HG02970 (cell line): ENCODE measurements around the gene PPID.
"Not testable (repeated sequence)": the region's sequence is repeated elsewhere in the genome, so short reads cannot be mapped to it uniquely, and the experiment has no call there.

Experiments
- ATAC-seq: cut with Tn5 transposase; IDR thresholded peaks from one replicate; pipeline ENCODE4 v1.9.1; 2021; ENCODE audit warnings: mild to moderate bottlenecking, moderate library complexity, moderate number of reproducible peaks; ENCODE audit not compliant: unreplicated experiment, low FRiP score

The PPID gene

GRCh38 chr4:158670975-158671664 is 52.1 kb downstream of the PPID start:
- peak; percentile 18 for ATAC-seq

- no peak for ATAC-seq
Measured at GRCh38 chr4:158669310-158669709, 53.9 kb downstream of the PPID start.

- no peak for ATAC-seq
Measured at GRCh38 chr4:158667651-158668198, 55.5 kb downstream of the PPID start.

- no peak for ATAC-seq
Measured at GRCh38 chr4:158666892-158667291, 56.3 kb downstream of the PPID start.

GRCh38 chr4:158664806-158665205 is 58.4 kb downstream of the PPID start:
- ATAC-seq: no peak

GRCh38 chr4:158663707-158664625 is 59.2 kb downstream of the PPID start:
- not testable (repeated sequence) for ATAC-seq

- not testable (repeated sequence) for ATAC-seq
Measured at GRCh38 chr4:158663255-158663654, 59.9 kb downstream of the PPID start.
